Measurements from ENCODE around the gene PLXNA1.

PLXNA1 gene

GRCh38 chr3:126994661-126995245 lies 11.8 kb downstream of the PLXNA1 start:
- TF ChIP-seq CTCF (conservative IDR thresholded peaks at IDR 0.05; ENCODE audit: control insufficient read depth, insufficient read depth, low read depth, low read length) = no peak
- peak; percentile 56 for DNase-seq (ENCODE audit: low read depth)
- H3K4me3 ChIP-seq (ENCODE audit: control insufficient read depth, low read depth, low read length) = no peak overlapping the region

GRCh38 chr3:126995254-126995780 lies 12.4 kb downstream of the PLXNA1 start:
- TF ChIP-seq CTCF (conservative IDR thresholded peaks at IDR 0.05; ENCODE audit: control insufficient read depth, insufficient read depth, low read depth, low read length) = no peak
- DNase-seq (ENCODE audit: low read depth) = no peak

GRCh38 chr3:126995926-126996512 lies 13.1 kb downstream of the PLXNA1 start:
- H3K4me3 ChIP-seq (ENCODE audit: control insufficient read depth, low read depth, low read length) = no peak overlapping the region
- no peak for DNase-seq (ENCODE audit: low read depth)
- peak; percentile 2 for TF ChIP-seq CTCF (conservative IDR thresholded peaks at IDR 0.05; ENCODE audit: control insufficient read depth, insufficient read depth, low read depth, low read length)

More at GRCh38 chr3:126995254-126995780, 12.4 kb downstream of the PLXNA1 start:
- no peak overlapping the region for H3K4me3 ChIP-seq (ENCODE audit: control insufficient read depth, low read depth, low read length)

- DNase-seq (ENCODE audit: low read depth) = peak; percentile 57
- TF ChIP-seq CTCF (conservative IDR thresholded peaks at IDR 0.05; ENCODE audit: control insufficient read depth, insufficient read depth, low read depth, low read length) = no peak
- no peak overlapping the region for H3K4me3 ChIP-seq (ENCODE audit: control insufficient read depth, low read depth, low read length)
These were observed 14.0 kb downstream of the PLXNA1 start for GRCh38 chr3:126996905-126997304.

GRCh38 chr3:126997455-126998038 lies 14.6 kb downstream of the PLXNA1 start:
- DNase-seq (ENCODE audit: low read depth) = no peak
- TF ChIP-seq CTCF (conservative IDR thresholded peaks at IDR 0.05; ENCODE audit: control insufficient read depth, insufficient read depth, low read depth, low read length) = no peak

GRCh38 chr3:126998320-126998719 lies 15.4 kb downstream of the PLXNA1 start:
- TF ChIP-seq CTCF (conservative IDR thresholded peaks at IDR 0.05; ENCODE audit: control insufficient read depth, insufficient read depth, low read depth, low read length) = no peak
- no peak for DNase-seq (ENCODE audit: low read depth)
- no peak overlapping the region for H3K4me3 ChIP-seq (ENCODE audit: control insufficient read depth, low read depth, low read length)

More at GRCh38 chr3:126997455-126998038, 14.6 kb downstream of the PLXNA1 start:
- H3K4me3 ChIP-seq (ENCODE audit: control insufficient read depth, low read depth, low read length) = no peak overlapping the region
